ENCODE measurements around the gene ERCC4.

The ERCC4 gene

GRCh38 chr16:13948086-13948485, 28.1 kb downstream of the ERCC4 start:
- no peaks in the 10 kb centered on the region for H3K4me1 Mint-ChIP-seq (ENCODE audit: low read depth)
- H3K27me3 Mint-ChIP-seq (ENCODE audit: low read depth) = no peaks in the 10 kb centered on the region
- no peak overlapping the region for H3K27ac Mint-ChIP-seq
- peaks cover 3% of the 10 kb centered on the region for H3K9me3 Mint-ChIP-seq
- no peak overlapping the region for H3K4me3 Mint-ChIP-seq
- H3K36me3 Mint-ChIP-seq (ENCODE audit: low read depth) = peaks cover 32% of the 10 kb centered on the region

GRCh38 chr16:13950821-13951547, 31.0 kb downstream of the ERCC4 start:
- Mint-ChIP-seq H3K9me3 (no peaks in the 10 kb centered on the region), H3K4me1 (ENCODE audit: low read depth) (no peaks in the 10 kb centered on the region), H3K27me3 (ENCODE audit: low read depth) (peaks cover 5% of the 10 kb centered on the region), H3K27ac (no peak overlapping the region), H3K36me3 (ENCODE audit: low read depth) (peaks cover 17% of the 10 kb centered on the region), H3K4me3 (no peak overlapping the region)

- Mint-ChIP-seq H3K27me3 (ENCODE audit: low read depth) (peaks cover 6% of the 10 kb centered on the region), H3K4me3 (no peak overlapping the region), H3K36me3 (ENCODE audit: low read depth) (peaks cover 11% of the 10 kb centered on the region), H3K4me1 (ENCODE audit: low read depth) (peaks cover 5% of the 10 kb centered on the region), H3K27ac (no peak overlapping the region), H3K9me3 (no peaks in the 10 kb centered on the region)
Observed at GRCh38 chr16:13951611-13952010, 31.7 kb downstream of the ERCC4 start.

GRCh38 chr16:13953501-13953900, 33.5 kb downstream of the ERCC4 start:
- H3K27ac Mint-ChIP-seq = no peak overlapping the region
- no peaks in the 10 kb centered on the region for H3K9me3 Mint-ChIP-seq
- H3K27me3 Mint-ChIP-seq (ENCODE audit: low read depth) = peaks cover 6% of the 10 kb centered on the region
- no peak overlapping the region for H3K4me3 Mint-ChIP-seq
- H3K4me1 Mint-ChIP-seq (ENCODE audit: low read depth) = peaks cover 9% of the 10 kb centered on the region
- H3K36me3 Mint-ChIP-seq (ENCODE audit: low read depth) = peaks cover 7% of the 10 kb centered on the region

- Mint-ChIP-seq H3K9me3 (no peaks in the 10 kb centered on the region), H3K4me3 (no peak overlapping the region), H3K4me1 (ENCODE audit: low read depth) (peaks cover 9% of the 10 kb centered on the region), H3K27me3 (ENCODE audit: low read depth) (peaks cover 6% of the 10 kb centered on the region), H3K36me3 (ENCODE audit: low read depth) (no peaks in the 10 kb centered on the region), H3K27ac (peak overlapping the region; percentile 6)
Observed at GRCh38 chr16:13956635-13957196, 36.8 kb downstream of the ERCC4 start.

GRCh38 chr16:13957197-13958078, 37.5 kb downstream of the ERCC4 start:
- H3K4me3 Mint-ChIP-seq = peak overlapping the region; percentile 15
- H3K36me3 Mint-ChIP-seq (ENCODE audit: low read depth) = no peaks in the 10 kb centered on the region
- H3K4me1 Mint-ChIP-seq (ENCODE audit: low read depth) = peaks cover 9% of the 10 kb centered on the region
- H3K27me3 Mint-ChIP-seq (ENCODE audit: low read depth) = peaks cover 6% of the 10 kb centered on the region
- peak overlapping the region; percentile 26 for H3K27ac Mint-ChIP-seq
- H3K9me3 Mint-ChIP-seq = no peaks in the 10 kb centered on the region

- H3K4me3 Mint-ChIP-seq = no peak overlapping the region
- H3K9me3 Mint-ChIP-seq = no peaks in the 10 kb centered on the region
- H3K36me3 Mint-ChIP-seq (ENCODE audit: low read depth) = no peaks in the 10 kb centered on the region
- H3K27me3 Mint-ChIP-seq (ENCODE audit: low read depth) = peaks cover 9% of the 10 kb centered on the region
- no peak overlapping the region for H3K27ac Mint-ChIP-seq
- H3K4me1 Mint-ChIP-seq (ENCODE audit: low read depth) = peaks cover 9% of the 10 kb centered on the region
Observed at GRCh38 chr16:13958474-13958873, 38.5 kb downstream of the ERCC4 start.

- Mint-ChIP-seq H3K36me3 (ENCODE audit: low read depth) (no peaks in the 10 kb centered on the region), H3K27me3 (ENCODE audit: low read depth) (peaks cover 12% of the 10 kb centered on the region), H3K9me3 (no peaks in the 10 kb centered on the region), H3K27ac (no peak overlapping the region), H3K4me1 (ENCODE audit: low read depth) (peaks cover 9% of the 10 kb centered on the region), H3K4me3 (no peak overlapping the region)
Observed at GRCh38 chr16:13959626-13960025, 39.7 kb downstream of the ERCC4 start.

GRCh38 chr16:13961099-13961811, 41.3 kb downstream of the ERCC4 start:
- Mint-ChIP-seq H3K4me1 (ENCODE audit: low read depth) (peaks cover 6% of the 10 kb centered on the region), H3K27me3 (ENCODE audit: low read depth) (peaks cover 20% of the 10 kb centered on the region), H3K4me3 (no peak overlapping the region), H3K36me3 (ENCODE audit: low read depth) (no peaks in the 10 kb centered on the region), H3K9me3 (no peaks in the 10 kb centered on the region), H3K27ac (no peak overlapping the region)

GRCh38 chr16:13962232-13962631, 42.3 kb downstream of the ERCC4 start:
- no peaks in the 10 kb centered on the region for H3K9me3 Mint-ChIP-seq
- no peaks in the 10 kb centered on the region for H3K36me3 Mint-ChIP-seq (ENCODE audit: low read depth)
- H3K4me3 Mint-ChIP-seq = no peak overlapping the region
- H3K27ac Mint-ChIP-seq = no peak overlapping the region
- H3K27me3 Mint-ChIP-seq (ENCODE audit: low read depth) = peaks cover 26% of the 10 kb centered on the region
- peaks cover 4% of the 10 kb centered on the region for H3K4me1 Mint-ChIP-seq (ENCODE audit: low read depth)

GRCh38 chr16:13968835-13969234, 48.9 kb downstream of the ERCC4 start:
- Mint-ChIP-seq H3K4me1 (ENCODE audit: low read depth) (peaks cover 3% of the 10 kb centered on the region), H3K27me3 (ENCODE audit: low read depth) (peaks cover 36% of the 10 kb centered on the region), H3K36me3 (ENCODE audit: low read depth) (no peaks in the 10 kb centered on the region), H3K27ac (no peak overlapping the region), H3K4me3 (no peak overlapping the region), H3K9me3 (peaks cover 4% of the 10 kb centered on the region)

- Mint-ChIP-seq H3K9me3 (peaks cover 4% of the 10 kb centered on the region), H3K36me3 (ENCODE audit: low read depth) (no peaks in the 10 kb centered on the region), H3K27me3 (ENCODE audit: low read depth) (peaks cover 35% of the 10 kb centered on the region), H3K27ac (no peak overlapping the region), H3K4me3 (no peak overlapping the region), H3K4me1 (ENCODE audit: low read depth) (peaks cover 3% of the 10 kb centered on the region)
Observed at GRCh38 chr16:13969711-13970110, 49.8 kb downstream of the ERCC4 start.

- H3K27ac Mint-ChIP-seq = no peak overlapping the region
- peaks cover 3% of the 10 kb centered on the region for H3K4me1 Mint-ChIP-seq (ENCODE audit: low read depth)
- H3K27me3 Mint-ChIP-seq (ENCODE audit: low read depth) = peaks cover 25% of the 10 kb centered on the region
- H3K9me3 Mint-ChIP-seq = peaks cover 4% of the 10 kb centered on the region
- H3K4me3 Mint-ChIP-seq = no peak overlapping the region
- H3K36me3 Mint-ChIP-seq (ENCODE audit: low read depth) = no peaks in the 10 kb centered on the region
Observed at GRCh38 chr16:13970708-13971422, 50.9 kb downstream of the ERCC4 start.
